ENCODE results near the gene DNM3. TPM values are rescaled to one million over a fixed set of nuclear protein-coding genes. Genes with fewer than 3 reads are reported as not detected.
"Not testable (repeated sequence)": the region's sequence is repeated elsewhere in the genome, so short reads cannot be mapped to it uniquely, and the experiment has no call there.

DNM3 gene
- total RNA-seq, 1 donor: 0.72 TPM

GRCh38 chr1:172069534-172069933 lies 228.2 kb downstream of the DNM3 start:
- H3K79me2 ChIP-seq (ENCODE audit: insufficient read depth, low read length): no peaks in the 10 kb centered on the region
- no peaks in the 10 kb centered on the region for H3K27me3 ChIP-seq (ENCODE audit: insufficient read depth, low read length)
- TF ChIP-seq CTCF (IDR thresholded peaks at IDR 0.05; ENCODE audit: extremely low read depth, low read depth, low read length): no peak
- peak overlapping the region; percentile 73 for H2AFZ ChIP-seq (ENCODE audit: low read length)
- no peaks in the 10 kb centered on the region for H3K4me1 ChIP-seq (ENCODE audit: insufficient read depth, low read length)
- H3K27ac ChIP-seq (ENCODE audit: low read depth, low read length): no peak overlapping the region
- no peak overlapping the region for H3K4me2 ChIP-seq (ENCODE audit: insufficient read depth, low read length)
- H3K36me3 ChIP-seq (ENCODE audit: insufficient read depth, low read length): no peaks in the 10 kb centered on the region
- no peaks in the 10 kb centered on the region for H3K9me3 ChIP-seq (ENCODE audit: low read depth, low read length)
- peak; percentile 17 for DNase-seq (ENCODE audit: insufficient read length, low spot score, missing footprints)
- H4K20me1 ChIP-seq (ENCODE audit: insufficient read depth, low read length): no peaks in the 10 kb centered on the region
- H3K4me3 ChIP-seq (ENCODE audit: insufficient read depth, low read length): no peak overlapping the region

GRCh38 chr1:172070055-172070454 lies 228.8 kb downstream of the DNM3 start:
- Histone ChIP-seq H3K4me3 (ENCODE audit: insufficient read depth, low read length) (no peak overlapping the region), H2AFZ (ENCODE audit: low read length) (no peak overlapping the region), H3K79me2 (ENCODE audit: insufficient read depth, low read length) (no peaks in the 10 kb centered on the region), H3K4me2 (ENCODE audit: insufficient read depth, low read length) (no peak overlapping the region), H4K20me1 (ENCODE audit: insufficient read depth, low read length) (no peaks in the 10 kb centered on the region), H3K9me3 (ENCODE audit: low read depth, low read length) (no peaks in the 10 kb centered on the region), H3K27ac (ENCODE audit: low read depth, low read length) (no peak overlapping the region), H3K4me1 (ENCODE audit: insufficient read depth, low read length) (no peaks in the 10 kb centered on the region), H3K27me3 (ENCODE audit: insufficient read depth, low read length) (no peaks in the 10 kb centered on the region), H3K36me3 (ENCODE audit: insufficient read depth, low read length) (no peaks in the 10 kb centered on the region)
- TF ChIP-seq CTCF (IDR thresholded peaks at IDR 0.05; ENCODE audit: extremely low read depth, low read depth, low read length): no peak
- no peak for DNase-seq (ENCODE audit: insufficient read length, low spot score, missing footprints)

- no peaks in the 10 kb centered on the region for H3K4me1 ChIP-seq (ENCODE audit: insufficient read depth, low read length)
- H3K36me3 ChIP-seq (ENCODE audit: insufficient read depth, low read length): no peaks in the 10 kb centered on the region
- H3K4me2 ChIP-seq (ENCODE audit: insufficient read depth, low read length): no peak overlapping the region
- DNase-seq (ENCODE audit: insufficient read length, low spot score, missing footprints): no peak
- H3K27me3 ChIP-seq (ENCODE audit: insufficient read depth, low read length): no peaks in the 10 kb centered on the region
- no peaks in the 10 kb centered on the region for H3K79me2 ChIP-seq (ENCODE audit: insufficient read depth, low read length)
- no peak overlapping the region for H2AFZ ChIP-seq (ENCODE audit: low read length)
- no peak overlapping the region for H3K4me3 ChIP-seq (ENCODE audit: insufficient read depth, low read length)
- H3K9me3 ChIP-seq (ENCODE audit: low read depth, low read length): no peaks in the 10 kb centered on the region
- H3K27ac ChIP-seq (ENCODE audit: low read depth, low read length): no peak overlapping the region
- H4K20me1 ChIP-seq (ENCODE audit: insufficient read depth, low read length): no peaks in the 10 kb centered on the region
- TF ChIP-seq CTCF (IDR thresholded peaks at IDR 0.05; ENCODE audit: extremely low read depth, low read depth, low read length): no peak
Observed at GRCh38 chr1:172071746-172072145, 230.4 kb downstream of the DNM3 start.

GRCh38 chr1:172079859-172080258 lies 238.6 kb downstream of the DNM3 start:
- H3K9me3 ChIP-seq (ENCODE audit: low read depth, low read length); DNase-seq (ENCODE audit: insufficient read length, low spot score, missing footprints); H4K20me1 ChIP-seq (ENCODE audit: insufficient read depth, low read length); H3K27me3 ChIP-seq (ENCODE audit: insufficient read depth, low read length); H3K27ac ChIP-seq (ENCODE audit: low read depth, low read length); H3K79me2 ChIP-seq (ENCODE audit: insufficient read depth, low read length); H3K36me3 ChIP-seq (ENCODE audit: insufficient read depth, low read length); H2AFZ ChIP-seq (ENCODE audit: low read length); H3K4me2 ChIP-seq (ENCODE audit: insufficient read depth, low read length); H3K4me1 ChIP-seq (ENCODE audit: insufficient read depth, low read length); H3K4me3 ChIP-seq (ENCODE audit: insufficient read depth, low read length): not testable (repeated sequence)

All from osteoblast (primary cell).